Smooth muscle cell of the coronary artery (primary cell): ENCODE results near the gene ATP6V1E1. TPM values are rescaled to one million over a fixed set of nuclear protein-coding genes. Genes with fewer than 3 reads are reported as not detected.

Experiments
- total RNA-seq: library from RNA; depleted of rRNA; stranded (reverse); fragments of >200 nt; gene quantifications from 2 replicates; pipeline ENCODE4 v1.2.3, GENCODE V29; 2014; ENCODE audit warnings: low replicate concordance

The ATP6V1E1 gene
- total RNA-seq: 94.7 and 143 TPM in 2 replicates

GRCh38 chr22:17628406-17629172 lies at the start of gene ATP6V1E1:
Gene ATP6V1E1, minus strand, starts transcription at chr22:17628749. Its CDS starts 114 bp downstream, at chr22:17628635.

DNA sequence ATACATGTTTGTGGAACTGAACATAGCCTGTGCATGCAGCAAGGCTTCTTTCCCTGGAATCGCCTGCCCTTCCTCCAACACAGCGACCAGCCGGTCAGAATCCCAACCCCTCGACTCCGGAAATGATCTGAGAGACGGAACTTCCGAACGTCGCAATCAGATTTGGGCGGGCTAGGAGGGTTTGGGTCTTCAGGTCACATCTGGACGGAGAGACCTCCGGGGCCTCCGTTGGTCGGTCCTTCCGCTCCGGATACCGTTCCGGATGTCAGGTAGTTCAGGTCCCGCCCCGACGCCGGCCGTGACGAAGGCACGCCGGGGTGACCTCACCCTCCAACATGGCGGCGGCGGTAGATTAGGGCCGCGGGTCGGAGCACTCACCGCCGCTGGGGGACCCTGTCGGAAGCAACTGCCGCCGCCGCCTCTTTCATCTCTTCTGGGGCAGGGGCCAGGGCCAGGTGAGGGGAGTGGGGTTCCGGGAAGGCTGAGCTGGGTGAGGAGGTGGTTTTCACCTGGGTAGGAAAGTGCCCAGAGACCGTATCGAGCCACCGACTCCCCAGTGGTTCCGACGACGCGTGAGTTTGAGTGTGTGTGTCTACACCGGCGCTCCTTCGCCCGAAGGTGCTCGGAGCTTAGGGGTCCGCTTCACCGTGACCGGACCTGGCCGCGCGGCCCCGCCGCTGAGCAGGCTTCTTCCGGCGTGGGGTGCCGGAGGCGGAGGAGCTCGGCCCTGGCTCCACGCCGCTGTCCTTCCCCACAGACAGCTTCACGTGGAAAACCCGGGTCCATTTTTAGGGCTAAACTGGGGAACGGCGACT lies 10.1 kb upstream of the ATP6V1E1 start, which contains the start of gene BCL2L13:
Gene BCL2L13 (plus strand): TSS at position 326 of the 815 bp plus-strand sequence. CDS start 16,955 bp downstream, outside the sequence.

GRCh38 chr22:17562906-17563870 lies 65.4 kb downstream of the ATP6V1E1 start, which contains the start of gene SLC25A18:
Gene SLC25A18, plus strand, starts transcription at chr22:17563498. Its CDS starts 16,447 bp downstream, at chr22:17579945.

Other genes with a start within 250 kb of the ATP6V1E1 start
- 0.15 TPM in 1 of 2 replicates, not detected in the other for gene SLC25A18, start 65.3 kb downstream of the ATP6V1E1 start, total RNA-seq
- gene BCL2L13, start 10.0 kb upstream of the ATP6V1E1 start, total RNA-seq: 39.3 and 73.3 TPM in 2 replicates
- 17.1 and 20.7 TPM in 2 replicates for gene BID, start 145.7 kb upstream of the ATP6V1E1 start, total RNA-seq